Glomerular visceral epithelial cell (primary cell): ENCODE results near the gene NCAM2.
A peak's percentile ranks its signal among the peaks of the same experiment; 100 is the strongest.

Experiments
- DNase-seq: peaks from one replicate; pipeline ENCODE4 v3.0.0-alpha.2; 2016; ENCODE audit errors: extremely low spot score

The NCAM2 gene

DNA sequence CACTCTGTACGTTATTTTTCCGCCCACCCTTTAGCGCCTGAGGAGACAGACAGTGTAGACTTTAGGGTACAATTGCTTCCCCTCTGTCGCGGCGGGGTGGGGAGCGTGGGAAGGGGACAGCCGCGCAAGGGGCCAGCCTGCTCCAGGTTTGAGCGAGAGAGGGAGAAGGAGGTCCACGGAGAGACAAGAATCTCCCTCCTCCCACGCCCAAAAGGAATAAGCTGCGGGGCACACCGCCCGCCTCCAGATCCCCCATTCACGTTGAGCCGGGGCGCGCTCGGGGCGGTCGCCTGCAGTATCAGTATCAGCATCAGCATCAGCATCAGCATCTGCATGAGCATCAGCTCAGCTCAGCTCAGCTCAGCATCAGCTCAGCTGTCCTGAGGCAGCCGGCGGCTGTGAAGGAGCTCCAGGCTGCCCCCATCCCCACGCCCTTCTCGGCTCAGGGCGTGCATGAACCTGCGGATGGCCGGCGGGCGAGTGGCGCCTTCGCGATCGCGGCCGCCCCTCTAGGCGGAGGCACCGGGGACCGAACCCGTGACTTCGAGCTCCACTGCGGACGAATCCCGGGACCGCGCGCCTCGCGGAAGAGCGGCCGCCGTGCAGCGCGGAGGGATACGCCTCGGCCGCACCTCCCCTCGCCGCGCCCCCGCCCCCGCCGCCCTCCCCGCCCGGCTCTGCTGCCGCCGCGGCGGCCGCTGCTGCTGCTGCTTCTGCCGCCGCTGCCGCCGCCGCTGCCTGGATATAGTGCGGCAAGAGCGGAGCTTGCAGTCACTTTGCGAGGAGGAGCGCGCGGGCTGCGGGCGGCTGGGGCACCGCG is at the start of gene NCAM2:
NCAM2 (plus strand) TSS at position 774 of the 820 bp plus-strand sequence.
- DNase-seq: peak; percentile 74

DNA sequence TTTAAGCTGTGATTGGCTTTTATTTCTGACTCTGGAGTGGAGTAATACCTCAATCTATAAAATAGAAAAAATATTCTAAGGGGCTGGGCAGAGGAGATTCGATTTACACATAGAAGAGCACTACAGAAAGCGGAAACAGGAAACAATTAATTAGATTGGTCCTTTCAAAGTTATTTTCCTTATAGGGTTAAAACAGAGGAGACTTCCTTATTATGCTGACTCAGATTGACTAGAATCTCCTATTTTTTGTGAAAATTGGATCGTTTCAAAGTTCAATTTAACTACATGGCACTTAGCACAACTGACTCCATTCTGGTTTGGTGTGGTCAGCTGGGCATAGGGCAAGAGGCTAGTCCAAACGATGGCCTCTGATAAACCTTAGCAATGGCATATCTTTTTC is 48.3 kb upstream of the NCAM2 start:
- no peak for DNase-seq

GRCh38 chr21:20965816-20966215 is 32.4 kb upstream of the NCAM2 start:
- no peak for DNase-seq

DNA sequence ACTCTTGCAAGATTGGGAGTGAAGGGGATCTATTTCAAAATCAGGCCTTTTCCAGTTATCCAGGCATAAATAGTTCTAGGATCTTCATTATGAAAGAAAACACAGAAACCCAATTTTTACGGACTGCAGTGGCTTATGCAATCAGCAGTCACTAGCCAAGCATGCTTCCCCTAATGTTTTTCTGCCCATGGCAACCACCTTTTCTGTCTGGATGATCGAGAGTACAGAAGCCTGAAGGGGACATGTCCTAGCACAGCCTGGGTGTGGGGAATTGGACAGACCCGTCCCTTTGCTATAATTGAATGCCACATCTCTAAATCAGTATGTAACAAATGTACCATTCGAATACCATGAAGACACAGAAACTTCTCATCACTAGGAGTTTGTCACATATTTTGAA is 29.8 kb upstream of the NCAM2 start:
- DNase-seq: no peak

DNA sequence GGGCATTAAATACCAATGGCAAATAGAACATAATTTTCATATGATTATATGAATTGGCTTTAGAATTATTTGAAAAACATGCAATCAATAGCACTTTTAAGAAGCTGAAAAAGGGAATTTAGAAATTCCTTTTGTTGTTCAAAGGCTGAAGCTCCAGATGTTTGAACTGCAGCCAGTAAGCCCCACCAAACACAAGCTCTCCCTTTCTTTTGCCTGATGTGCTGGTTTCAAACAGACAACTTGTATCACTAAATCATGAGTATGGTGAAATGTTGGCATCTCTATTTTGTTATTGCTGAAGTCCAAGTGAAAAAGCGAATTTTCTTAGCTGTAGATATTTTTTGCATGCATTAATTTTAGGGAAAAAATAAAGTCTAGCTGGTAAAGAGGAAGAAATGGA is 27.5 kb upstream of the NCAM2 start:
- DNase-seq: no peak

- peak; percentile 37 for DNase-seq
Observed at GRCh38 chr21:20971296-20971921, 26.8 kb upstream of the NCAM2 start.

- DNase-seq: no peak
Observed at GRCh38 chr21:20994790-20995189, 3.4 kb upstream of the NCAM2 start.

GRCh38 chr21:20996421-20997310 is 1.5 kb upstream of the NCAM2 start:
- peak; percentile 23 for DNase-seq

DNA sequence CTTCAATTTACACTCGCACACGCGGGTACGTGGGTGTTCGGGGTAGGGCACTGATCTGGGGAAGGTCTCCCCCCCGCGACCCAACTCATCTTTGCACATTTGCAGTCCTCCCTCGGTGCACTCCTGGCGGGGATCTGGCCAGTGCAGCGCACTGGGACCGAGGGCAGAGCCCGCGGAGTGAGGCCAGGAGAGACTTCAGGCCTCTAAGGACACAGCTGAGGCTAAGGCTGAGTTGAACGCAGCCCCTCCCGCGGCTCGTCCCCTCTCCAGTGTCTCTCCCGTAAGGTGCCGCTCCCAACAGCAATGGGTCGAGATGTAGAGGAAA is 936 bp upstream of the NCAM2 start:
- DNase-seq: no peak

DNA sequence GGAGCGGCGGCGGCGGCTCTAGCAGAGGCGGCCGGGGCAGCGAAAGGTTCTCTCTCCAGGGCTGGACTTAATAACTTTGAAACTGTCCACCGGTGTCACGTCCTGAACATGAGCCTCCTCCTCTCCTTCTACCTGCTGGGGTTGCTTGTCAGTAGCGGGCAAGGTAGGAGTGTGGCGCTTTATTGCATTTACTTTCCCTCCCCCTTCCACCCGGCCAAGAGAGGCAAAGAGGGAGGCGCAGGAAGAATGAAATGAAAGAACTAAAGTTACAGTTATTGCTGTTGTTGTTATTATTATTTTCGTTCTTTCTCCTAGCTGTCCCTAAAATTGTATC is 214 bp downstream of the NCAM2 start:
- no peak for DNase-seq

GRCh38 chr21:20998886-20999285 is 677 bp downstream of the NCAM2 start:
- DNase-seq: no peak

DNA sequence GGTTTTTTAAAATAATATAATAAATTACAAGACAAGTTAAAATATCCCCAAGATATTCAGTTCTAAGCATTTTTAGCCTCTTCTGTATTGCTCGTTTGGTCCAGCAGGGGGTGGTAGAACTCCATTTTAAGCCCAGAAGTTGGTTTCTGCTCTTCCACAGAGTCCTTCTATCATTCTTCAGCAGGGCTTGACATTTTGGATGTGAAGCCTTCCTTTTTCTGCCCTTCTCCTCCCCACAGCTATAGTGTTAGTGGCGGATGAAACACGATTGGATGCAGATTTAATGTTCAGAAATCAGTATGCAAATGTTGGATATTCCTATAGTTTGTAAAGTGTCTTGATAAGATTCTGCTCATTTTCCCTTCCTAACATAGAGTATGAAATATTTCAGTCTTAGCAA is 1.4 kb downstream of the NCAM2 start:
- peak; percentile 39 for DNase-seq

DNA sequence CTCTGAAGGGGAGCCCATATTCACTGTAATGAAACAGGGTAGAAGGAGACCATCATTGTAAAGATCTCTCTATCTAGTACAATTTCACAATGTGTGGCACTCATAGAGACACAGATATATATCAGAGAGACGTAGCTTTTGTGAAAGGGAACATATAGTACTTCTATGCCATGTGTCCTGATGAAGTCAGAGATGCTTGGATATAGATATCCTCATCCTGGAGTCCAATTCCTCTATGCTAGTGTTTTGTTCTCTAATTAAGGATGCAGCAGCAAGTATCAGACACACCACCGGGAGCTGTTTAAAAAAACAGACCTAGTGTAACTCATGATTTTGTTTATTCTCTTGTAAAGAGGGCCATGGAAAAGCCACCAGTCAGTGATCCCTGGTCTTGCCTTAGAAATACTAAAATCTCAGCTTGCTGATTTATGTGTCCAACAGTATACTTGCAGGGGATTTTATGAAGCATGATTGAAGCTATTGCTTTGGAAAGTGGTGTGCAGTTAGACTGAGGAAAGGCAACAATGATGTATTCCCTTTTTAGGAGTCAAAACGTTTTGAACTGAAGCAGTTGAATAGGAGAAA is 2.5 kb downstream of the NCAM2 start:
- no peak for DNase-seq

- DNase-seq: no peak
Observed at GRCh38 chr21:21001591-21002100, 3.4 kb downstream of the NCAM2 start.

DNA sequence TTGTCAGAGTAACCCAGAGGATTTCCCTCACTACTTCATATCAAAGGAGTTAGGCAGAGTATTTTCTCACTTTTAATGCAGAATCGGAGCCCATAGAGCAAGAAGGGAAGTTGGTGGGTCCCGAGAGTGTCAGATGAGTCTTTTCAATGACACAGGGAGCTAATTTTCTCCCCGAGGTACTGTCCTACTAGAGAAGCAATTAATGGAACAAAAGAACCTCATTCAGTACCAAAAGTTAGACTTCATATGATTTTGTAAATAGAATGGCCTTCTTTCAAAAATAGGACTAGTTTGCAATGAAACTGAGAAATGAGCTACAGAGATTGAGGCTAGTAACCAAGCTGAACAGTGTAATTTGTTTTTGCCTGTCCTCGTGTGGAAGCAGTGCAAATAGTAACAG is 3.9 kb downstream of the NCAM2 start:
- no peak for DNase-seq

- DNase-seq: no peak
Observed at GRCh38 chr21:21003701-21004100, 5.5 kb downstream of the NCAM2 start.

DNA sequence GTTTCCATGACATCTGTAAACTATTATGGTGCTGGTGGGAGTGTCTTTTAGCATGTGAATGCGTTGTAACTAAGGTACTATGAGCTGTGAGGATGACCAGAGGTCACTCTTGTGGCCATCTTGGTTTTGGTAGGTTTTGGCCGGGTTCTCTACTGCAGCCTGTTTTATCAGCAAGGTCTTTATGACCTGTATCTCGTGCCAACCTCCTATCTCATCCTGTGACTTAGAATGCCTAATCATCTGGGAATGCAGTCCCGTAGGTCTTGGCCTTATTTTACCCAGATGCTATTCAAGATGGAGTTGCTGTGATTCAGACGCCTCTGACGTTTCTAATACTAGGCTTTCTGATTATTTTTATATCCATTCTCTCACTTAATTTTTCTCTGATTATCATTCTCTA is 9.4 kb downstream of the NCAM2 start:
- no peak for DNase-seq

GRCh38 chr21:21010228-21010627 is 12.0 kb downstream of the NCAM2 start:
- no peak for DNase-seq

GRCh38 chr21:21010698-21011097 is 12.5 kb downstream of the NCAM2 start:
- DNase-seq: no peak

DNA sequence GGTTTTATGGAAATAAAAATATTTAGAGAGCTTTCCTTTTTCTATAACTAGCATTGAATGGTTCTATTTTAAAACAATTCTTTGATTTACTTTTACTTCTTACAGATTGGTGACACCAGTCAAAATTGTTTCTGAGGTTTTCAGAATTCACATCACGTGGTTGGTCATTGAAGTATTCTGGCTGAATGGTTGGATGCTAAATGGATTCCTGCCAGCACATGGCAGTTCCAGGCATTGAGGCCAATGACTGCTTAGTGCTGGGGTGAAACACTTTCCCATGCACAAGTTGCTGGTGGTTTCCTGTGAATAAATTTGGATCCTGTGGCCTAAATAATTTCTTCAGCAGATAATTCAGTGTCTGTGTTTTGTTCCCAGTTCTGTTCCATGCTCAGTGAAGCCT is 20.6 kb downstream of the NCAM2 start:
- DNase-seq: no peak

DNA sequence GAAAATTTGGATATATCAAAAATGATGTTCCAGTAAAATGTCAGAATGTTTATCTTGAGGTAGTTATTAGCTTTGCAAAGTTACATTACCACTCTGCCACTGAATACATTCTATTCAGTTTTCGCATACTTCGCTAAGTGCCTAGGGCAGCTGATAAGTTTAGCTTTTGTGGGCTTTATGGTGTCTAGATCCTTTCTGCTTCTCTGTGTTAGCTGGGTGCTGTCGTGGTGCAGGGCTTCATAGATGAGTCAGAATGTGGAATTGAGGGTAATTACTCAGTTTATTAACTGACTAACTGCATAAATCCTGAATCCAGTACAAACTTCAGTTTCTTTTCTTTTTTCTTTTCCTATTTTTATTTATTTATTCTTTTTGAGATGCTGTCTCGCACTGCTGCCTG is 21.5 kb downstream of the NCAM2 start:
- no peak for DNase-seq

GRCh38 chr21:21025742-21026141 is 27.5 kb downstream of the NCAM2 start:
- no peak for DNase-seq
